IMR-90 (cell line): ENCODE results near the gene HSF2BP.

Experiments
- BHLHE40 ChIP-seq: fragments of 150-350 bp; IDR thresholded peaks from 2 replicates; pipeline ENCODE4 v1.6.1; 2016; ENCODE audit warnings: mild to moderate bottlenecking, low read depth, low read length
- CEBPB ChIP-seq: IDR thresholded peaks from 2 replicates; pipeline ENCODE4 v1.6.1; 2012; ENCODE audit warnings: low read depth, low read length, improper control_type of control experiment
- CHD1 ChIP-seq: IDR thresholded peaks from 2 replicates; pipeline ENCODE4 v1.6.1; 2012; ENCODE audit warnings: low read depth, low read length, improper control_type of control experiment
- CTCF ChIP-seq: conservative IDR thresholded peaks from 2 replicates; pipeline ENCODE4 v1.5.1; 2012; ENCODE audit warnings: mild to moderate bottlenecking, low read depth, low read length, improper control_type of control experiment
- ELK1 ChIP-seq: fragments of 150-350 bp; IDR thresholded peaks from 2 replicates; pipeline ENCODE4 v1.6.1; 2016; ENCODE audit warnings: low read depth, mild to moderate bottlenecking, low read length, moderate library complexity, borderline replicate concordance
- FOS ChIP-seq: fragments of 150-350 bp; IDR thresholded peaks from 2 replicates; pipeline ENCODE4 v1.6.1; 2016; ENCODE audit warnings: low read depth, low read length
- MAFK ChIP-seq: IDR thresholded peaks from 2 replicates; pipeline ENCODE4 v1.6.1; 2012; ENCODE audit warnings: low read depth, low read length, improper control_type of control experiment
- MAZ ChIP-seq: IDR thresholded peaks from 2 replicates; pipeline ENCODE4 v1.6.1; 2012; ENCODE audit warnings: low read depth, mild to moderate bottlenecking, low read length, improper control_type of control experiment, moderate library complexity, borderline replicate concordance
- NFE2L2 ChIP-seq: fragments of 150-350 bp; IDR thresholded peaks from 2 replicates; pipeline ENCODE4 v1.6.1; 2016; ENCODE audit warnings: low read depth, mild to moderate bottlenecking, low read length
- POLR2A ChIP-seq: IDR thresholded peaks from 2 replicates; pipeline ENCODE4 v1.6.1; 2012; ENCODE audit warnings: mild to moderate bottlenecking, low read depth, low read length
- RAD21 ChIP-seq: IDR thresholded peaks from 2 replicates; pipeline ENCODE4 v1.6.1; 2012; ENCODE audit warnings: low read length, improper control_type of control experiment
- RCOR1 ChIP-seq: IDR thresholded peaks from 2 replicates; pipeline ENCODE4 v1.6.1; 2012; ENCODE audit warnings: mild to moderate bottlenecking, low read length, improper control_type of control experiment; ENCODE audit not compliant: insufficient replicate concordance
- RFX5 ChIP-seq: IDR thresholded peaks from 2 replicates; pipeline ENCODE4 v1.8.0; 2012; ENCODE audit warnings: low read depth, mild to moderate bottlenecking, low read length, moderate library complexity
- USF2 ChIP-seq: fragments of 150-350 bp; IDR thresholded peaks from 2 replicates; pipeline ENCODE4 v1.6.1; 2017; ENCODE audit warnings: mild to moderate bottlenecking, antibody characterized with exemption, low read length, low read depth

- TF ChIP-seq POLR2A (no peak), CTCF (no peak), RAD21 (no peak), MAZ (no peak), CEBPB (no peak), RFX5 (no peak), USF2 (peak; percentile 75), FOS (no peak), BHLHE40 (peak; percentile 13; the same call in 1 of the 2 replicates), CHD1 (no peak), RCOR1 (no peak), ELK1 (no peak), NFE2L2 (no peak), MAFK (no peak)
Observed at GRCh38 chr21:43634618-43635017, 24.7 kb downstream of the HSF2BP start.
